ENCODE measurements around the gene FOS. TPM values are rescaled to one million over a fixed set of nuclear protein-coding genes. Genes with fewer than 3 reads are reported as not detected.

Gene FOS
- total and polyA plus RNA-seq, 4 donors = 13.2 to 82.7 (median 20.0) TPM

DNA sequence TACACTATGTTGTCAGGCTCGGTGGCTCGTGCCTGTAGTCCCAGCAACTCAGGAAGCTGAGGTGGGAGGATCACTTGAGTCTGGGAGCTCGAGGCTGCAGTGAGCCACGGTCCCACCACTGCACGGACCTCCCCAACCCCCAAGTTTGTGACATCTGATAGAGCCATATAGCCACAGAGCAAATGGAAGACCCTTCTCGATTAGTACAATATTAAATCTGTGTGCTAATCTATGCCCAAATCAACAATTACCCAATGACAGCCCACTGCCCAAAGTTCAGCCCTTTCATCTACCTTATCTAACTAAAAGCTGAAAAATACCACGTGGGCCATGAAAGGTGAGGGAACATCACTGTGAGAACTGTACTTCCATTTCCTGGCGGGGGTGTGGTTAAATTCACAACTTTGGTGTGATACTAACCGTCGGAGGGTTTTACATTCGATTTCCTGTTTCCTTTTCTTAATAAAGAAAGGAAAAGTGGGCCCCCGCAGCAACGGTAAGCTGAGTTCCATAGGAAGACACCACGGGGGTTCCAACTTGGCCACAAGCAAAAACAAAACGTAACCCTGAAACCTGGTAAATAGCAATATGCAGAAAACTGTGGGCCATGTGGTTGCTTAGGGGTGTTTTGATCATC lies 31.2 kb upstream of the FOS start:
- WGBS = 39% methylated on average over 15 of the region's 15 CpGs

GRCh38 chr14:75247939-75248338 lies 30.7 kb upstream of the FOS start:
- no peak overlapping the region for H3K4me3 ChIP-seq (ENCODE audit: low read depth in 1 of 3, low read length in 3 of 3)
- no peaks in the 10 kb centered on the region for H3K36me3 ChIP-seq (ENCODE audit: control insufficient read depth in 4 of 4, insufficient read depth in 3 of 4, low read depth in 1 of 4, low read length in 3 of 4)
- no peaks in the 10 kb centered on the region for H3K9me3 ChIP-seq (ENCODE audit: control insufficient read depth in 4 of 4, low read length in 3 of 4)
- TF ChIP-seq GABPA (IDR thresholded peaks at IDR 0.05 in 1 of 2, conservative IDR thresholded peaks at IDR 0.05 in 1 of 2) (no peak), NR2F2 (IDR thresholded peaks at IDR 0.05) (no peak), FOXA1 (IDR thresholded peaks at IDR 0.05) (no peak), JUND (IDR thresholded peaks at IDR 0.05) (no peak), ATF3 (IDR thresholded peaks at IDR 0.05) (no peak), SP1 (IDR thresholded peaks at IDR 0.05) (no peak), EGR1 (IDR thresholded peaks at IDR 0.05; ENCODE audit: low read depth in 2 of 2) (no peak), RXRA (IDR thresholded peaks at IDR 0.05) (no peak), HNF4G (IDR thresholded peaks at IDR 0.05) (no peak), RAD21 (IDR thresholded peaks at IDR 0.05) (no peak), TAF1 (conservative IDR thresholded peaks at IDR 0.05) (no peak), FOXA2 (IDR thresholded peaks at IDR 0.05) (no peak), HNF4A (conservative IDR thresholded peaks at IDR 0.05) (no peak), YY1 (IDR thresholded peaks at IDR 0.05) (no peak)
- TF ChIP-seq, protein P1, sequence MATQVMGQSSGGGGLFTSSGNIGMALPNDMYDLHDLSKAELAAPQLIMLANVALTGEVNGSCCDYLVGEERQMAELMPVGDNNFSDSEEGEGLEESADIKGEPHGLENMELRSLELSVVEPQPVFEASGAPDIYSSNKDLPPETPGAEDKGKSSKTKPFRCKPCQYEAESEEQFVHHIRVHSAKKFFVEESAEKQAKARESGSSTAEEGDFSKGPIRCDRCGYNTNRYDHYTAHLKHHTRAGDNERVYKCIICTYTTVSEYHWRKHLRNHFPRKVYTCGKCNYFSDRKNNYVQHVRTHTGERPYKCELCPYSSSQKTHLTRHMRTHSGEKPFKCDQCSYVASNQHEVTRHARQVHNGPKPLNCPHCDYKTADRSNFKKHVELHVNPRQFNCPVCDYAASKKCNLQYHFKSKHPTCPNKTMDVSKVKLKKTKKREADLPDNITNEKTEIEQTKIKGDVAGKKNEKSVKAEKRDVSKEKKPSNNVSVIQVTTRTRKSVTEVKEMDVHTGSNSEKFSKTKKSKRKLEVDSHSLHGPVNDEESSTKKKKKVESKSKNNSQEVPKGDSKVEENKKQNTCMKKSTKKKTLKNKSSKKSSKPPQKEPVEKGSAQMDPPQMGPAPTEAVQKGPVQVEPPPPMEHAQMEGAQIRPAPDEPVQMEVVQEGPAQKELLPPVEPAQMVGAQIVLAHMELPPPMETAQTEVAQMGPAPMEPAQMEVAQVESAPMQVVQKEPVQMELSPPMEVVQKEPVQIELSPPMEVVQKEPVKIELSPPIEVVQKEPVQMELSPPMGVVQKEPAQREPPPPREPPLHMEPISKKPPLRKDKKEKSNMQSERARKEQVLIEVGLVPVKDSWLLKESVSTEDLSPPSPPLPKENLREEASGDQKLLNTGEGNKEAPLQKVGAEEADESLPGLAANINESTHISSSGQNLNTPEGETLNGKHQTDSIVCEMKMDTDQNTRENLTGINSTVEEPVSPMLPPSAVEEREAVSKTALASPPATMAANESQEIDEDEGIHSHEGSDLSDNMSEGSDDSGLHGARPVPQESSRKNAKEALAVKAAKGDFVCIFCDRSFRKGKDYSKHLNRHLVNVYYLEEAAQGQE (IDR thresholded peaks at IDR 0.05) = no peak
- TF ChIP-seq, protein P2, sequence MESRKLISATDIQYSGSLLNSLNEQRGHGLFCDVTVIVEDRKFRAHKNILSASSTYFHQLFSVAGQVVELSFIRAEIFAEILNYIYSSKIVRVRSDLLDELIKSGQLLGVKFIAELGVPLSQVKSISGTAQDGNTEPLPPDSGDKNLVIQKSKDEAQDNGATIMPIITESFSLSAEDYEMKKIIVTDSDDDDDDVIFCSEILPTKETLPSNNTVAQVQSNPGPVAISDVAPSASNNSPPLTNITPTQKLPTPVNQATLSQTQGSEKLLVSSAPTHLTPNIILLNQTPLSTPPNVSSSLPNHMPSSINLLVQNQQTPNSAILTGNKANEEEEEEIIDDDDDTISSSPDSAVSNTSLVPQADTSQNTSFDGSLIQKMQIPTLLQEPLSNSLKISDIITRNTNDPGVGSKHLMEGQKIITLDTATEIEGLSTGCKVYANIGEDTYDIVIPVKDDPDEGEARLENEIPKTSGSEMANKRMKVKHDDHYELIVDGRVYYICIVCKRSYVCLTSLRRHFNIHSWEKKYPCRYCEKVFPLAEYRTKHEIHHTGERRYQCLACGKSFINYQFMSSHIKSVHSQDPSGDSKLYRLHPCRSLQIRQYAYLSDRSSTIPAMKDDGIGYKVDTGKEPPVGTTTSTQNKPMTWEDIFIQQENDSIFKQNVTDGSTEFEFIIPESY (IDR thresholded peaks at IDR 0.05) = no peak
- TF ChIP-seq, protein P3, sequence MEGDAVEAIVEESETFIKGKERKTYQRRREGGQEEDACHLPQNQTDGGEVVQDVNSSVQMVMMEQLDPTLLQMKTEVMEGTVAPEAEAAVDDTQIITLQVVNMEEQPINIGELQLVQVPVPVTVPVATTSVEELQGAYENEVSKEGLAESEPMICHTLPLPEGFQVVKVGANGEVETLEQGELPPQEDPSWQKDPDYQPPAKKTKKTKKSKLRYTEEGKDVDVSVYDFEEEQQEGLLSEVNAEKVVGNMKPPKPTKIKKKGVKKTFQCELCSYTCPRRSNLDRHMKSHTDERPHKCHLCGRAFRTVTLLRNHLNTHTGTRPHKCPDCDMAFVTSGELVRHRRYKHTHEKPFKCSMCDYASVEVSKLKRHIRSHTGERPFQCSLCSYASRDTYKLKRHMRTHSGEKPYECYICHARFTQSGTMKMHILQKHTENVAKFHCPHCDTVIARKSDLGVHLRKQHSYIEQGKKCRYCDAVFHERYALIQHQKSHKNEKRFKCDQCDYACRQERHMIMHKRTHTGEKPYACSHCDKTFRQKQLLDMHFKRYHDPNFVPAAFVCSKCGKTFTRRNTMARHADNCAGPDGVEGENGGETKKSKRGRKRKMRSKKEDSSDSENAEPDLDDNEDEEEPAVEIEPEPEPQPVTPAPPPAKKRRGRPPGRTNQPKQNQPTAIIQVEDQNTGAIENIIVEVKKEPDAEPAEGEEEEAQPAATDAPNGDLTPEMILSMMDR (IDR thresholded peaks at IDR 0.05; ENCODE audit: low read depth, low read length, missing input control) = no peak
- TF ChIP-seq, protein P4, sequence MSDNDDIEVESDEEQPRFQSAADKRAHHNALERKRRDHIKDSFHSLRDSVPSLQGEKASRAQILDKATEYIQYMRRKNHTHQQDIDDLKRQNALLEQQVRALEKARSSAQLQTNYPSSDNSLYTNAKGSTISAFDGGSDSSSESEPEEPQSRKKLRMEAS (IDR thresholded peaks at IDR 0.05) = no peak
- WGBS = 89% methylated on average over 6 of the region's 6 CpGs
- no peak for DNase-seq (ENCODE audit: low spot score)
- H3K27ac ChIP-seq (ENCODE audit: low read depth in 1 of 2, low read length in 2 of 2) = no peak overlapping the region
- no peaks in the 10 kb centered on the region for H3K27me3 ChIP-seq (ENCODE audit: control insufficient read depth in 4 of 4, insufficient read depth in 4 of 4, low read length in 3 of 4)
- H3K4me1 ChIP-seq (ENCODE audit: control insufficient read depth in 4 of 4, insufficient read depth in 4 of 4, low read length in 3 of 4) = peaks cover 4 to 24% (median 16%) of the 10 kb centered on the region in 4 donors
- H3K9ac ChIP-seq (ENCODE audit: low read depth in 1 of 2, low read length in 2 of 2) = no peak overlapping the region

More for the DNA sequence above, 31.2 kb upstream of the FOS start:
- H3K36me3 ChIP-seq (ENCODE audit: control insufficient read depth in 4 of 4, insufficient read depth in 3 of 4, low read depth in 1 of 4, low read length in 3 of 4) = no peaks in the 10 kb centered on the region
- peak in 1 of 2 donors; percentile 19 for TF ChIP-seq RAD21 (IDR thresholded peaks at IDR 0.05)
- no peak for TF ChIP-seq FOXA2 (IDR thresholded peaks at IDR 0.05)
- peak; percentile 13 for TF ChIP-seq SP1 (IDR thresholded peaks at IDR 0.05)
- TF ChIP-seq HNF4G (IDR thresholded peaks at IDR 0.05) = no peak
- no peak for TF ChIP-seq FOXA1 (IDR thresholded peaks at IDR 0.05)
- peak; percentile 65 to 67 for TF ChIP-seq HNF4A (conservative IDR thresholded peaks at IDR 0.05)
- TF ChIP-seq YY1 (IDR thresholded peaks at IDR 0.05) = peak; percentile 28
- TF ChIP-seq EGR1 (IDR thresholded peaks at IDR 0.05; ENCODE audit: low read depth in 2 of 2) = no peak
- TF ChIP-seq RXRA (IDR thresholded peaks at IDR 0.05) = peak in 1 of 2 donors; percentile 38
- H3K27me3 ChIP-seq (ENCODE audit: control insufficient read depth in 4 of 4, insufficient read depth in 4 of 4, low read length in 3 of 4) = no peaks in the 10 kb centered on the region
- no peaks in the 10 kb centered on the region for H3K9me3 ChIP-seq (ENCODE audit: control insufficient read depth in 4 of 4, low read length in 3 of 4)
- H3K4me3 ChIP-seq (ENCODE audit: low read depth in 1 of 3, low read length in 3 of 3) = no peak overlapping the region
- peak overlapping the region in 1 of 2 donors; percentile 39 for H3K27ac ChIP-seq (ENCODE audit: low read depth in 1 of 2, low read length in 2 of 2)
- no peak for DNase-seq (ENCODE audit: low spot score)
- peaks cover 4 to 23% (median 14%) of the 10 kb centered on the region in 4 donors for H3K4me1 ChIP-seq (ENCODE audit: control insufficient read depth in 4 of 4, insufficient read depth in 4 of 4, low read length in 3 of 4)
- no peak overlapping the region for H3K9ac ChIP-seq (ENCODE audit: low read depth in 1 of 2, low read length in 2 of 2)

All from liver (tissue), 9 donors.